Measurements from ENCODE around the gene ST6GAL2. TPM values are rescaled to one million over a fixed set of nuclear protein-coding genes. Genes with fewer than 3 reads are reported as not detected.

Gene ST6GAL2
- total and polyA plus RNA-seq, 3 experiments from 2014 or later: not detected

- Histone ChIP-seq H3K36me3 (ENCODE audit: insufficient read depth, low read length) (no peaks in the 10 kb centered on the region), H3K27me3 (ENCODE audit: insufficient read depth, low read length, poor library complexity, severe bottlenecking) (no peaks in the 10 kb centered on the region), H3K4me1 (ENCODE audit: insufficient read depth, low read length) (no peaks in the 10 kb centered on the region), H3K9me3 (ENCODE audit: low read length) (no peaks in the 10 kb centered on the region), H3K4me3 (ENCODE audit: low read length) (no peak overlapping the region), H3K27ac (ENCODE audit: low read depth, low read length) (no peak overlapping the region)
- ChIA-PET CTCF (no interaction called here), POLR2A (no interaction called here)
- Mint-ChIP-seq H3K4me3 (no peak overlapping the region), H3K4me1 (no peaks in the 10 kb centered on the region), H3K9me3 (peaks cover 0 to 4% (median 0%) of the 10 kb centered on the region in 5 donors), H3K27ac (no peak overlapping the region), H3K27me3 (peaks cover 0 to 1% of the 10 kb centered on the region in 2 donors), H3K36me3 (no peaks in the 10 kb centered on the region)
- no peak for DNase-seq
These were observed 16.3 kb downstream of the ST6GAL2 start for GRCh38 chr2:106869512-106870275.

GRCh38 chr2:106868275-106868674 is 17.7 kb downstream of the ST6GAL2 start:
- no peaks in the 10 kb centered on the region for H3K36me3 ChIP-seq (ENCODE audit: insufficient read depth, low read length)
- H3K4me3 ChIP-seq (ENCODE audit: low read length): no peak overlapping the region
- H3K27me3 ChIP-seq (ENCODE audit: insufficient read depth, low read length, poor library complexity, severe bottlenecking): no peaks in the 10 kb centered on the region
- Mint-ChIP-seq H3K27ac (no peak overlapping the region), H3K4me1 (no peaks in the 10 kb centered on the region), H3K36me3 (no peaks in the 10 kb centered on the region), H3K4me3 (no peak overlapping the region), H3K27me3 (peaks cover 0 to 1% of the 10 kb centered on the region in 2 donors), H3K9me3 (peaks cover 0 to 3% (median 0%) of the 10 kb centered on the region in 5 donors)
- ChIA-PET POLR2A (no interaction called here), CTCF (no interaction called here)
- no peak for DNase-seq
- H3K4me1 ChIP-seq (ENCODE audit: insufficient read depth, low read length): no peaks in the 10 kb centered on the region
- no peaks in the 10 kb centered on the region for H3K9me3 ChIP-seq (ENCODE audit: low read length)
- no peak overlapping the region for H3K27ac ChIP-seq (ENCODE audit: low read depth, low read length)

DNA sequence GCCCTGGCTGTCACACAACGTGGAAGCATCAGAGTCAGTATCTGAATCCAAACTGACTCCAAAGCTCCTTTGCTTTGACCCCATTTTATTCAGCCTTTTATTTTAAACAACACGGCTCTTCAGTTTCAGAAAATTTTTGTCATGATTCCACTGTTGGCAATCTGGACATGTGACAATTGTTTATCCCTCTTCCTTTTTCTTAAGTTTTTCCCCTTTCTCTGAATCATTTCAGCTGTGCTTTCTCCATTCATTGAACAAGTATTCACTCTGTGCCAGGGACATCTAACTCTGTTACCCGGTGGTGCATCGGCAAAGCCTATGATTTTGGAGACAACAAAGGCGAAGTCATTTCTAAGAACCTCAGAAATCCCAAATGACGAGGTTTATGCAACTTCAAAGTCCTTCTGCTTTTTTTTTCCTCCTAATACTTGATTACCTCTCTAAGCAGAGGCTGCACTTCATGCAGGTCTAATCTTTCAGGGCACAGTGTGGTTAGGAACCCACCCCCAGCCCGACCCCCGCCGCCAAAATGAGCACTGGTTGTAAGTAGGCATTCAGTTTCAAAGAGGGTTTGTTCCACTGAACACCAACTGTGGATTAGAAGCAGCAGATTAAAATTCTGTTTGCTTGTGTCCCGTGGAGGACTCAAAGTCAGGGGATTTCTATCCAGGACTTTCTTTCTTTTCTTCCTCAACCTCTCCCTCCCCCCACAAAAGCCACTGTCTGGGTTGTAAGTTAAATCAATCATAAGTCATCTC is 18.6 kb downstream of the ST6GAL2 start:
- no peak overlapping the region for H3K27ac Mint-ChIP-seq
- Histone ChIP-seq H3K27me3 (ENCODE audit: insufficient read depth, low read length, poor library complexity, severe bottlenecking) (no peaks in the 10 kb centered on the region), H3K4me1 (ENCODE audit: insufficient read depth, low read length) (no peaks in the 10 kb centered on the region), H3K9me3 (ENCODE audit: low read length) (no peaks in the 10 kb centered on the region), H3K4me3 (ENCODE audit: low read length) (no peak overlapping the region), H3K27ac (ENCODE audit: low read depth, low read length) (no peak overlapping the region), H3K36me3 (ENCODE audit: insufficient read depth, low read length) (no peaks in the 10 kb centered on the region)
- H3K4me1 Mint-ChIP-seq: no peaks in the 10 kb centered on the region
- H3K27me3 Mint-ChIP-seq: peaks cover 0 to 1% of the 10 kb centered on the region in 2 donors
- peaks cover 0 to 3% (median 0%) of the 10 kb centered on the region in 5 donors for H3K9me3 Mint-ChIP-seq
- ChIA-PET CTCF (no interaction called here), POLR2A (no interaction called here)
- H3K4me3 Mint-ChIP-seq: no peak overlapping the region
- DNase-seq: no peak
- H3K36me3 Mint-ChIP-seq: no peaks in the 10 kb centered on the region

- H3K4me3 Mint-ChIP-seq: no peak overlapping the region
- H3K4me1 ChIP-seq (ENCODE audit: insufficient read depth, low read length): no peaks in the 10 kb centered on the region
- H3K4me1 Mint-ChIP-seq: no peaks in the 10 kb centered on the region
- H3K4me3 ChIP-seq (ENCODE audit: low read length): no peak overlapping the region
- ChIA-PET CTCF (no interaction called here), POLR2A (no interaction called here)
- H3K9me3 ChIP-seq (ENCODE audit: low read length): no peaks in the 10 kb centered on the region
- H3K9me3 Mint-ChIP-seq: peaks cover 0 to 3% (median 0%) of the 10 kb centered on the region in 5 donors
- no peak overlapping the region for H3K27ac ChIP-seq (ENCODE audit: low read depth, low read length)
- DNase-seq: no peak
- H3K27me3 ChIP-seq (ENCODE audit: insufficient read depth, low read length, poor library complexity, severe bottlenecking): no peaks in the 10 kb centered on the region
- H3K27me3 Mint-ChIP-seq: peaks cover 0 to 1% of the 10 kb centered on the region in 2 donors
- no peaks in the 10 kb centered on the region for H3K36me3 ChIP-seq (ENCODE audit: insufficient read depth, low read length)
- no peak overlapping the region for H3K27ac Mint-ChIP-seq
- H3K36me3 Mint-ChIP-seq: no peaks in the 10 kb centered on the region
These were observed 19.3 kb downstream of the ST6GAL2 start for GRCh38 chr2:106866641-106867040.

DNA sequence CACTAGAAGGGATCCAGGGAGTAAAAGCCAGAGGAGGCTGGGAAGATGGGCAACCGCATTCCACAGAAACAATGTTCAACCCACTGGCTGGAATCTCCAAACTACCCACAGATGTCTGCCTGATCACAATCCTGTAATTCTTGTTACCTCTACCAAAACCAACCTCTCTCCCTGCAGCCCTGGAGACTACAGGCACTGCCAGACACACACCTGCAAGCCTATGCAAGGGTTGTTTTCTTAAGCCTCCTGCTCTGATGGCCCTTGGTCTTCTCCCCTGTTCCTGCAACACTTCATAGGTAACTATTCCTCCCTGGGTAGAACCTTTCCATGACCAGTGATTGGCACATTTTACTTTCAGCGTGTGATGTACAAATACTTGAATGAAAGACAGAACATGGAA is 21.9 kb downstream of the ST6GAL2 start:
- no peak overlapping the region for H3K4me3 Mint-ChIP-seq
- Histone ChIP-seq H3K27me3 (ENCODE audit: insufficient read depth, low read length, poor library complexity, severe bottlenecking) (no peaks in the 10 kb centered on the region), H3K4me1 (ENCODE audit: insufficient read depth, low read length) (no peaks in the 10 kb centered on the region), H3K36me3 (ENCODE audit: insufficient read depth, low read length) (no peaks in the 10 kb centered on the region), H3K27ac (ENCODE audit: low read depth, low read length) (no peak overlapping the region), H3K4me3 (ENCODE audit: low read length) (no peak overlapping the region), H3K9me3 (ENCODE audit: low read length) (no peaks in the 10 kb centered on the region)
- H3K36me3 Mint-ChIP-seq: no peaks in the 10 kb centered on the region
- ChIA-PET POLR2A (no interaction called here), CTCF (no interaction called here)
- H3K4me1 Mint-ChIP-seq: no peaks in the 10 kb centered on the region
- no peak overlapping the region for H3K27ac Mint-ChIP-seq
- peaks cover 0 to 5% (median 3%) of the 10 kb centered on the region in 5 donors for H3K9me3 Mint-ChIP-seq
- no peak for DNase-seq
- H3K27me3 Mint-ChIP-seq: no peaks in the 10 kb centered on the region

- Mint-ChIP-seq H3K27ac (no peak overlapping the region), H3K36me3 (no peaks in the 10 kb centered on the region), H3K27me3 (no peaks in the 10 kb centered on the region), H3K4me3 (no peak overlapping the region), H3K9me3 (peaks cover 0 to 5% (median 3%) of the 10 kb centered on the region in 5 donors), H3K4me1 (no peaks in the 10 kb centered on the region)
- Histone ChIP-seq H3K27ac (ENCODE audit: low read depth, low read length) (no peak overlapping the region), H3K36me3 (ENCODE audit: insufficient read depth, low read length) (no peaks in the 10 kb centered on the region), H3K4me3 (ENCODE audit: low read length) (no peak overlapping the region), H3K9me3 (ENCODE audit: low read length) (no peaks in the 10 kb centered on the region), H3K27me3 (ENCODE audit: insufficient read depth, low read length, poor library complexity, severe bottlenecking) (no peaks in the 10 kb centered on the region), H3K4me1 (ENCODE audit: insufficient read depth, low read length) (no peaks in the 10 kb centered on the region)
- ChIA-PET POLR2A (no interaction called here), CTCF (no interaction called here)
- no peak for DNase-seq
These were observed 22.6 kb downstream of the ST6GAL2 start for GRCh38 chr2:106863387-106863786.

DNA sequence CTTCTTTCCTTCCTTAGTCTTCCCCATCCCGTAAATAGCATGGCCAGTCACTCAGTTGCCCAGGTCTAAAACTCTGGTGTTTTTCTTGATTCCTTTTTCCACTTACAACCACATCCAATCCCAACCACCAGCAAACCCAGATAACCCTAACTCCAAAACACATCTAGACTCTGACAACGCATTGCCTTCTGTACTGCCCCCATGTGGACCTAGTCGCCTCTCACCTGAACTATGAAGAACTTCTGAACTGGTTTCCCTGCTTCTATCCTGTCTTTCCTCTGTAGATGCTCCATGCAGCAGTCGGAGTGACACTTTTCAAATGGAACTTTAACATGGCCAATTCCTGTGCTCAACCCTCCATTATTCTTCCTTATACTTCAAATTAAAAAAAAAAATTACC is 26.5 kb downstream of the ST6GAL2 start:
- no peak overlapping the region for H3K4me3 Mint-ChIP-seq
- H3K9me3 Mint-ChIP-seq: peaks cover 0 to 7% (median 3%) of the 10 kb centered on the region in 5 donors
- CTCF ChIA-PET: no interaction called here
- no peaks in the 10 kb centered on the region for H3K4me1 Mint-ChIP-seq
- POLR2A ChIA-PET: no interaction called here
- H3K4me1 ChIP-seq (ENCODE audit: insufficient read depth, low read length): no peaks in the 10 kb centered on the region
- no peaks in the 10 kb centered on the region for H3K27me3 ChIP-seq (ENCODE audit: insufficient read depth, low read length, poor library complexity, severe bottlenecking)
- H3K9me3 ChIP-seq (ENCODE audit: low read length): no peaks in the 10 kb centered on the region
- no peak overlapping the region for H3K27ac Mint-ChIP-seq
- H3K36me3 Mint-ChIP-seq: no peaks in the 10 kb centered on the region
- no peaks in the 10 kb centered on the region for H3K36me3 ChIP-seq (ENCODE audit: insufficient read depth, low read length)
- peaks cover 0 to 3% of the 10 kb centered on the region in 2 donors for H3K27me3 Mint-ChIP-seq
- no peak overlapping the region for H3K27ac ChIP-seq (ENCODE audit: low read depth, low read length)
- no peak overlapping the region for H3K4me3 ChIP-seq (ENCODE audit: low read length)
- DNase-seq: no peak

- H3K9me3 Mint-ChIP-seq: peaks cover 0 to 7% (median 3%) of the 10 kb centered on the region in 5 donors
- no peak overlapping the region for H3K4me3 Mint-ChIP-seq
- Histone ChIP-seq H3K27ac (ENCODE audit: low read depth, low read length) (no peak overlapping the region), H3K27me3 (ENCODE audit: insufficient read depth, low read length, poor library complexity, severe bottlenecking) (no peaks in the 10 kb centered on the region), H3K4me3 (ENCODE audit: low read length) (no peak overlapping the region), H3K36me3 (ENCODE audit: insufficient read depth, low read length) (no peaks in the 10 kb centered on the region), H3K9me3 (ENCODE audit: low read length) (no peaks in the 10 kb centered on the region), H3K4me1 (ENCODE audit: insufficient read depth, low read length) (no peaks in the 10 kb centered on the region)
- H3K4me1 Mint-ChIP-seq: no peaks in the 10 kb centered on the region
- no peak overlapping the region for H3K27ac Mint-ChIP-seq
- POLR2A ChIA-PET: no interaction called here
- CTCF ChIA-PET: no interaction called here
- H3K36me3 Mint-ChIP-seq: no peaks in the 10 kb centered on the region
- no peak for DNase-seq
- H3K27me3 Mint-ChIP-seq: peaks cover 0 to 3% of the 10 kb centered on the region in 2 donors
These were observed 27.2 kb downstream of the ST6GAL2 start for GRCh38 chr2:106858810-106859209.
